GM12878 (cell line): Measurements from ENCODE around the gene PRAC2. TPM values are rescaled to one million over a fixed set of nuclear protein-coding genes. Genes with fewer than 3 reads are reported as not detected.

Source experiments
- ATAC-seq: fragments of 200-7000 bp; cut with Tn5 transposase; 3 replicates; pipeline ENCODE4 v1.9.1; 2020; ENCODE audit warnings: mild to moderate bottlenecking, moderate library complexity
- BruUV-seq: library from RNA; stranded (reverse); fragments of 400-500 nt; replicated peaks from 2 replicates; lab custom pipeline; 2021; lab: Mats Ljungman, UMichigan
- CTCF ChIA-PET: fragments of 300-600 bp; sonication (Branson Sonifier 250); formaldehyde crosslinking; extraction: SDS; loops from one replicate; lab custom pipeline; 2021; ENCODE audit warnings: inconsistent platforms; lab: Yijun Ruan, JAX
- POLR2A ChIA-PET: fragments of 350-600 bp; formaldehyde crosslinking; extraction: SDS; loops from one replicate; lab custom pipeline; 2021; ENCODE audit warnings: inconsistent platforms; lab: Charles Lee
- RAD21 ChIA-PET: fragments of 300-600 bp; sonication (Branson Sonifier 250); formaldehyde crosslinking; loops from one replicate; lab custom pipeline; 2023; ENCODE audit warnings: antibody characterized with exemption; ENCODE audit not compliant: unreplicated experiment; lab: Charles Lee
- SMC1A ChIA-PET: fragments of 300-600 bp; sonication (Branson Sonifier 250); formaldehyde crosslinking; loops from one replicate; lab custom pipeline; 2023; ENCODE audit not compliant: unreplicated experiment, uncharacterized antibody; lab: Charles Lee
- DNase-seq: peaks from one replicate; pipeline ENCODE4 v3.0.0-alpha.2; 2011; ENCODE audit warnings: low read depth, low spot score
- FAIRE-seq: peaks from 3 replicates; lab custom pipeline; 2011; peaks lifted over from hg19 to GRCh38; lab: Jason Lieb, UNC
- H2AFZ ChIP-seq: 2 replicates; pipeline ENCODE4 v1.6.0; 2011; ENCODE audit warnings: low read depth, low read length, control low read depth; ENCODE audit not compliant: control insufficient read depth
- H3K27ac ChIP-seq: 2 replicates; pipeline ENCODE4 v1.5.1; 2011; ENCODE audit warnings: control low read depth; ENCODE audit not compliant: control insufficient read depth, insufficient read depth
- H3K27me3 ChIP-seq, 2 experiments: replicated peaks in 1 of 2; 2 replicates each; pipeline versions ENCODE4 v1.6.0 to v1.6.1; 2011; ENCODE audit warnings: low read length in 1 of 2; ENCODE audit not compliant: control insufficient read depth in 2 of 2, insufficient read depth in 2 of 2
- H3K36me3 ChIP-seq, 2 experiments: 2 replicates each; pipeline ENCODE4 v1.5.1; 2011; ENCODE audit warnings: low read length in 1 of 2; ENCODE audit not compliant: control insufficient read depth in 2 of 2, insufficient read depth in 2 of 2
- H3K4me1 ChIP-seq: 2 replicates; pipeline ENCODE4 v1.6.1; 2011; ENCODE audit warnings: mild to moderate bottlenecking, low read length, moderate library complexity, mixed read lengths; ENCODE audit not compliant: control insufficient read depth, insufficient read depth
- H3K4me2 ChIP-seq: 2 replicates; pipeline ENCODE4 v1.6.0; 2011; ENCODE audit warnings: control low read depth; ENCODE audit not compliant: control insufficient read depth, insufficient read depth
- H3K4me3 ChIP-seq: fragments of 200-600 bp; sonication (generic); 2 replicates; pipeline ENCODE4 v1.5.1; 2016
- H3K79me2 ChIP-seq: 2 replicates; pipeline ENCODE4 v1.6.0; 2011; ENCODE audit warnings: low read length; ENCODE audit not compliant: control insufficient read depth, insufficient read depth
- H3K9ac ChIP-seq: 2 replicates; pipeline ENCODE4 v1.8.0; 2011; ENCODE audit warnings: low read length, control low read depth, mixed read lengths; ENCODE audit not compliant: control insufficient read depth, insufficient read depth
- H3K9me3 ChIP-seq: replicated peaks from 3 replicates; pipeline ENCODE4 v1.5.1; 2011; ENCODE audit warnings: mild to moderate bottlenecking, low read length; ENCODE audit not compliant: control insufficient read depth, insufficient read depth
- H4K20me1 ChIP-seq: 2 replicates; pipeline ENCODE4 v1.6.0; 2011; ENCODE audit not compliant: control insufficient read depth, insufficient read depth
- SKIL ChIP-seq: fragments of 450-650 bp; IDR thresholded peaks from 2 replicates; pipeline ENCODE4 v1.6.1; 2017; ENCODE audit warnings: mild to moderate bottlenecking, low read depth, inconsistent platforms; ENCODE audit not compliant: poor library complexity, severe bottlenecking
- WGBS: methylation state at CpG from one replicate; pipeline ENCODE4 v1.1.6; 2016; ENCODE audit warnings: low lambda C conversion rate; ENCODE audit not compliant: insufficient replicate concordance, insufficient coverage; ENCODE audit errors: missing lambda C conversion rate; 5-methylcytosine and 5-hydroxymethylcytosine counted together
- in situ Hi-C: fragments of 300-500 bp; cut with MboI; formaldehyde crosslinking; loops from 9 replicates; pipeline ENCODE4 v1.14.3; 2018; ENCODE audit warnings: mixed read lengths
- intact Hi-C: fragments of 100-400 bp; cut with micrococcal nuclease; formaldehyde crosslinking; loops from one replicate; pipeline ENCODE4 v1.14.2; 2022; ENCODE audit not compliant: unreplicated experiment
- polyA plus RNA-seq, 11 experiments: library from polyadenylated mRNA; depleted of rRNA in 4 of 11; unstranded in 6 of 11; stranded (reverse) in 5 of 11; fragments of >200 nt; fragmentation: Nextera tagmentation in 4 of 11; fragmentation: Illumina TruSeq in 1 of 11; extraction: Ambion mirVana in 4 of 11; extraction: Trizol in 1 of 11; gene quantifications; 1 replicate in 1 of 11; 2 replicates in 10 of 11; pipeline versions ENCODE4 v1.2.1 to v1.2.3, GENCODE V29; 2011 to 2016; ENCODE audit warnings: inconsistent platforms in 2 of 11, missing spikeins in 2 of 11, low read depth in 1 of 11
- total RNA-seq, 4 experiments: library from RNA; depleted of rRNA in 3 of 4; stranded (reverse); fragments of >200 nt in 3 of 4; fragmentation: Illumina TruSeq in 1 of 4; extraction: Trizol in 1 of 4; gene quantifications; 2 replicates each; pipeline versions ENCODE4 v1.2.1 to v1.2.3, GENCODE V29; 2013 to 2021
- TF ChIP-seq, protein P1 (sequence below): IDR thresholded peaks from 2 replicates; pipeline ENCODE4 v1.6.1; 2012; ENCODE audit warnings: mild to moderate bottlenecking, low read depth, low read length

The PRAC2 gene
- total and polyA plus RNA-seq, 10 of the 15 experiments (the other 5 are each of a cell fraction or from before 2014, with no cell fraction given) = 0.31 TPM; not detected in 9

DNA sequence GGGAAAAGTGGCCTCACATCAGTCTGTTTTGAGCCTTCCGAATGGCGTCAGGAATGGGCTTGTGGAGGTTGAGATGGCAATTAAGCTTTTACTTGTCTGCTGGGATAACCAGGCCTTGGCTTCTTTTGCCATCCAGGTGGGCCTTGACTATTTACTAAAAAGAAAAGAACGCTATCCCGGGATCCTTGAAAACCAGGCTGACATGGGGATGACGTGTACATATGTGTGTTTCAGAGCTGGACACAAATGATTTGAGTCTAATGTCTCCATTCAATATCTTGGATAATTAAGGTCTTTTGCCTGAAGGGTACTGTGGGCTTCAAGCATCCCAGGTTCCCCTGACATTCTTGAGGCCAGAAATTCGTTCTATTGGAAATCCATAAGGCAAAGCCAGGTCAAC, 38.1 kb downstream of the PRAC2 start:
- intact Hi-C loops = no loop called here
- H4K20me1 ChIP-seq = no peaks in the 10 kb centered on the region
- peaks cover 0 to 3% of the 10 kb centered on the region in 2 experiments; a peak in 2 of 4 replicates for H3K27me3 ChIP-seq
- H3K9me3 ChIP-seq = no peaks in the 10 kb centered on the region
- no peak overlapping the region for H3K4me2 ChIP-seq
- ATAC-seq = no peak
- H3K79me2 ChIP-seq = no peaks in the 10 kb centered on the region
- POLR2A ChIA-PET = no interaction called here
- H2AFZ ChIP-seq = no peak overlapping the region
- H3K4me1 ChIP-seq = no peaks in the 10 kb centered on the region
- in situ Hi-C loops = no loop called here
- no peak overlapping the region for H3K9ac ChIP-seq
- H3K36me3 ChIP-seq = no peaks in the 10 kb centered on the region
- no TSS peak for BruUV-seq
- no peak for DNase-seq
- no peak overlapping the region for H3K4me3 ChIP-seq
- TF ChIP-seq, protein P1, sequence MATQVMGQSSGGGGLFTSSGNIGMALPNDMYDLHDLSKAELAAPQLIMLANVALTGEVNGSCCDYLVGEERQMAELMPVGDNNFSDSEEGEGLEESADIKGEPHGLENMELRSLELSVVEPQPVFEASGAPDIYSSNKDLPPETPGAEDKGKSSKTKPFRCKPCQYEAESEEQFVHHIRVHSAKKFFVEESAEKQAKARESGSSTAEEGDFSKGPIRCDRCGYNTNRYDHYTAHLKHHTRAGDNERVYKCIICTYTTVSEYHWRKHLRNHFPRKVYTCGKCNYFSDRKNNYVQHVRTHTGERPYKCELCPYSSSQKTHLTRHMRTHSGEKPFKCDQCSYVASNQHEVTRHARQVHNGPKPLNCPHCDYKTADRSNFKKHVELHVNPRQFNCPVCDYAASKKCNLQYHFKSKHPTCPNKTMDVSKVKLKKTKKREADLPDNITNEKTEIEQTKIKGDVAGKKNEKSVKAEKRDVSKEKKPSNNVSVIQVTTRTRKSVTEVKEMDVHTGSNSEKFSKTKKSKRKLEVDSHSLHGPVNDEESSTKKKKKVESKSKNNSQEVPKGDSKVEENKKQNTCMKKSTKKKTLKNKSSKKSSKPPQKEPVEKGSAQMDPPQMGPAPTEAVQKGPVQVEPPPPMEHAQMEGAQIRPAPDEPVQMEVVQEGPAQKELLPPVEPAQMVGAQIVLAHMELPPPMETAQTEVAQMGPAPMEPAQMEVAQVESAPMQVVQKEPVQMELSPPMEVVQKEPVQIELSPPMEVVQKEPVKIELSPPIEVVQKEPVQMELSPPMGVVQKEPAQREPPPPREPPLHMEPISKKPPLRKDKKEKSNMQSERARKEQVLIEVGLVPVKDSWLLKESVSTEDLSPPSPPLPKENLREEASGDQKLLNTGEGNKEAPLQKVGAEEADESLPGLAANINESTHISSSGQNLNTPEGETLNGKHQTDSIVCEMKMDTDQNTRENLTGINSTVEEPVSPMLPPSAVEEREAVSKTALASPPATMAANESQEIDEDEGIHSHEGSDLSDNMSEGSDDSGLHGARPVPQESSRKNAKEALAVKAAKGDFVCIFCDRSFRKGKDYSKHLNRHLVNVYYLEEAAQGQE = no peak
- no peak for TF ChIP-seq SKIL
- no peak overlapping the region for H3K27ac ChIP-seq
- SMC1A ChIA-PET = no interaction called here
- WGBS = 55% methylated on average over 6 of the region's 6 CpGs
- RAD21 ChIA-PET = no interaction called here
- no peak for FAIRE-seq
- CTCF ChIA-PET = interaction anchor here (1.1 to 1.6 kb wide), 3 partner anchors 18 to 118 kb away, joined by 4 to 5 read pairs (median 4); no protein-coding TSS in a partner anchor
